GM21367 (cell line): ENCODE data around the gene AK4.
A peak's percentile ranks its signal among the peaks of the same experiment; 100 is the strongest.

Experiments
- ATAC-seq: cut with Tn5 transposase; IDR thresholded peaks from one replicate; pipeline ENCODE4 v1.9.1; 2021; ENCODE audit not compliant: unreplicated experiment

AK4 gene

GRCh38 chr1:65243491-65243890 lies 95.5 kb downstream of the AK4 start:
- ATAC-seq, result no peak

GRCh38 chr1:65245295-65245694 lies 97.3 kb downstream of the AK4 start:
- no peak for ATAC-seq

GRCh38 chr1:65247419-65248359 lies 99.7 kb downstream of the AK4 start:
- ATAC-seq, result no peak

GRCh38 chr1:65250826-65251225 lies 102.8 kb downstream of the AK4 start:
- ATAC-seq, result no peak

- ATAC-seq, result peak; percentile 35
Observed at GRCh38 chr1:65253800-65254319, 105.9 kb downstream of the AK4 start.

- ATAC-seq, result peak; percentile 96
Observed at GRCh38 chr1:65254320-65255034, 106.5 kb downstream of the AK4 start.

GRCh38 chr1:65255035-65255655 lies 107.1 kb downstream of the AK4 start:
- no peak for ATAC-seq

- ATAC-seq, result no peak
Observed at GRCh38 chr1:65255656-65256050, 107.7 kb downstream of the AK4 start.

- no peak for ATAC-seq
Observed at GRCh38 chr1:65256860-65257708, 109.1 kb downstream of the AK4 start.

- no peak for ATAC-seq
Observed at GRCh38 chr1:65258106-65258505, 110.1 kb downstream of the AK4 start.

GRCh38 chr1:65259816-65260215 lies 111.8 kb downstream of the AK4 start:
- ATAC-seq, result no peak

- ATAC-seq, result no peak
Observed at GRCh38 chr1:65260851-65261473, 113.0 kb downstream of the AK4 start.

GRCh38 chr1:65263286-65263685 lies 115.3 kb downstream of the AK4 start:
- no peak for ATAC-seq

- no peak for ATAC-seq
Observed at GRCh38 chr1:65264197-65264929, 116.4 kb downstream of the AK4 start.

- no peak for ATAC-seq
Observed at GRCh38 chr1:65265296-65265650, 117.3 kb downstream of the AK4 start.

- peak; percentile 57 for ATAC-seq
Observed at GRCh38 chr1:65265651-65266351, 117.8 kb downstream of the AK4 start.

- ATAC-seq, result no peak
Observed at GRCh38 chr1:65266476-65266875, 118.5 kb downstream of the AK4 start.

- no peak for ATAC-seq
Observed at GRCh38 chr1:65267271-65267670, 119.3 kb downstream of the AK4 start.

- ATAC-seq, result no peak
Observed at GRCh38 chr1:65267683-65268082, 119.7 kb downstream of the AK4 start.
